SHP77 treated with DMSO at 0.1 percent for 48 hours (cell line): ENCODE measurements around the gene PMM2.
"Not testable (repeated sequence)": the region's sequence is repeated elsewhere in the genome, so short reads cannot be mapped to it uniquely, and the experiment has no call there.

Experiments used
- DNase-seq: peaks from one replicate; lab custom pipeline; 2025; lab: John Stamatoyannopoulos, UW

PMM2 gene

GRCh38 chr16:8782673-8783072 is 15.0 kb upstream of the PMM2 start:
- DNase-seq = no peak

DNA sequence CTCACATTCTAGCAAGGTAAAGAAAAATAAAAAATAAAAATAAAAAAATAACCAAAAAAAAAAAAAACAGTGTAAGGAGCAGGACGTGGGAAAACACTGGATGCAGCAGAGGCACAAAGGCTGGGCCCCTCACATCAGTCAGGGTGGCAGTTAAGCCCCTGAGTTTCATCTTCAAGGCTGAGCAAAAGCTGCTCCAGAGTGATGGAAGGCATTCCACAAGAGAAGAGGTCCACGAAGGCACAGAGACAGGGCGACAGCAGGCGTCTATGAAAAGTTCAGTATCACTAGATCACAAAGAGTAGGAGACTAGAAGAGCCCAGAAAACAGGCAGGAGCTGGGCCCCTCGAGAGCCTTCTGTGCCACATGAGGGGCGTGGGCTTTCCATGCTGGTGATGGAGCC is 12.2 kb upstream of the PMM2 start:
- no peak for DNase-seq

- not testable (repeated sequence) for DNase-seq
Measured at GRCh38 chr16:8786316-8786715, 11.3 kb upstream of the PMM2 start.

DNA sequence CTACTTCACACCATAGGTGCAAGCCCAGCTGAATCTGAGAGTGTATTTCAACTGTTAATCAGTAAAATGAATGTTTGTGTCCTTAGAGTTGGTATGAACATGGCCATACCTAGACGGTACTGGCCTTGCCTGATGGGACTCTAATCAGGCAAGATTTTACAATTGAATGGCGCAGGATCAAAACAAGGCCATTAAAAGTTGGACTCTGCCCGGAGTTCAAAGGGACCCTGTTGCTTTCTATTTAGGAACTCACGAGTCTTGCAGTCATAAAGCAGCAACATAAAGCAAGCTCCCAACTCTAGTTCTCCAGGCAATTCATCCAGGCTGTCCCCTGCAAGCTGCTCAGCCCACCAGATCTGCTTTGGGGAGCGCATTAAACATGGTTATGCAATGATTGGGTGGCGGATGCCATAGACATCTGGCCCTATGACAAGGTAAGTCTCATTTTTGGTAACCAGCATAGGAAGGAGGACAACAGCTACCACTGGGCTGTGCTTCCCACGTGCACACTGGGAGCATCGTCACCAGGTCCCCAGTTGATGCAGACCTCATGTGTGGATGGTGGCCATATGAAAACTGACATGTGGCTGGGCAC is 9.0 kb upstream of the PMM2 start:
- no peak for DNase-seq

GRCh38 chr16:8795091-8795490 is 2.5 kb upstream of the PMM2 start:
- no peak for DNase-seq

DNA sequence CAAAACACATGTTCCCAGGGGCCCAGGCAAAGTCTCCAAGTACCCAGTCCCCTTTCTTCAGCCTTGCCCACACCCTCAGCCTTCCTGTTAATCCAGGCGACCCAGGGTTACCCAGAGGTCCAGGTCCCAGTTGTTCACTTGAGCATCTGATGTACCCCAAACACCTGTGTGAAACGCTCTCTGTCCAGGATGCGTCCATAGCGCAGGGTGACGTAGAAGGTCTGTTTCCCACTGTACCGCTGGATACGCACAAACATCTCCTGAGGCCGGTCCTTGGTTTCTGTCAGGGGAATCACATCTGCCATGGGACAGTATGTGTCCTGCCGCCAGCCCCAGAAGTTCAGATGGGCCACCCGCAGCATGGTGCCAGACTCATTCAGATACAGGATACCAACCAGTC is 1.8 kb upstream of the PMM2 start:
- no peak for DNase-seq

GRCh38 chr16:8796469-8797363 is 923 bp upstream of the PMM2 start:
- no peak for DNase-seq

GRCh38 chr16:8798174-8798527 is 512 bp downstream of the PMM2 start:
- DNase-seq = no peak

GRCh38 chr16:8798535-8799157 is 1.0 kb downstream of the PMM2 start:
- DNase-seq = no peak

- DNase-seq = no peak
Measured at GRCh38 chr16:8801701-8802100, 4.1 kb downstream of the PMM2 start.

GRCh38 chr16:8803733-8804132 is 6.1 kb downstream of the PMM2 start:
- not testable (repeated sequence) for DNase-seq

DNA sequence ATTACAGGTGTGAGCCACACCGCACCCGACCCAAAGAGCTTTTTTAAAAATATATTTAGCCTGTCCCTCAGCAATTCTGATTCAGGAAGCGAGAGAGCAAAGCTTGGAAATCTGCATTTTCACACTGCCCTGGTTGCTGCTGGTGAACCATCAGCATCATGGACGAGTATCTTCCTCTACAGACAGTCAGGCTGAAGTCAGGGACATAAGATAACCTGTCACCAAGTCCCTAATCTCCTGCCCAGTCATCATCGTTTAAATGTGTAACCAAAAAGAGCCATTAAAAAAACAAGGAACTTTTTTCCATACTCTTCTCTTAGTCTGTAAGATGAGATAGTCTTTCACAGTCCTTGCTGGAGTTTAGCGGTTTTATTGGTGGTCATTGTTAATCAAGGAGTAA is 6.7 kb downstream of the PMM2 start:
- no peak for DNase-seq

DNA sequence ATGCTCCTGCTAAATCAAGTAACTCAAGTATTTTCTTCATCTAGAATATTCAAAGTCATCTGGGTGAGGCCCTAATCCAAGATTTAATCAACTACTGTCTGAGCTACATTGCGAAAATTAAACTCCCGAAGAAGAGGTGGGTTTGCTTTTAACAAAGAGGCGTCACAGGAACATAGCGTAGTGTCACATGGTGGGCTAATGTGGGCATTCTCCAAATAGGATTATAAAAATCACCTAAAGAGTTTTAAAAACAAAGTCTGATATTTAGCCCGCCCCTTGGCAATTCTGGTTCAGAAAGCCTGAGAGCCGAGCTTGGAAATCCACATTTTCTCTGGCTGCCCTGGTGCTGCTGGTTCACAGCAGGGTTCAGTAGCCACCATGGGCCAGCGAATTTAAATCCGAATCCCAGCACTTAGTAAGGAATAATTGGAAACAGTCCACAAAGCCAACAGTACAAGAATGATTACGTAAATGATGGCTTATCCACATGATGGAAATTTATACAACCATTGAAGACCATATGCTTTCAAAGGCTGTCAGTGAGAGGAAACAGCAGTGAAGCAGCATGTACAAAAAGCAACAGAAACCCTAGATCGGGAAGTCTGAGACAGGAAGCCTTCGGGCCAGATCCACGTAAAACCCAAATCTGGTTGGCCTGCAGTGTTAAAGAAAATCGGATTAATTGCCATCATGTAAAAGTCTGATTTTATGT is 8.8 kb downstream of the PMM2 start:
- DNase-seq = no peak

DNA sequence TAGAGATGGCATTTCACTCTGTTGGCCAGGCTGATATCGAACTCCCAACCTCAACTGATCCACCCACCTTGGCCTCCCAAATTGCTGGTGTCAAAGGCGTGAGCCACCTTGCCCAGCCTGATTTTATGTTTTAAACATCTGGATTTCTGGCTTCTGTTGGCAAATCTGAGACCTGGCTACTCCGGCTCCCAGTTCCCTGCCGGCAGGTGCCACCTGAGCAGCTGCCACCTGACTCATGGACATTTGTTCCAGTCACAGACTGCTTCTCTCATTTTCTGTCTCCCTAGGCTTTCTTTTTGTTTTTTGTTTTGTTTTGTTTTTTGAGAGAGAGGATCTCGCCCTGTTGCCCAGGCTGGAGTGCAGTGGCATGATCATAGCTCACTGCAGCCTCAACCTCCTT is 9.6 kb downstream of the PMM2 start:
- DNase-seq = no peak

DNA sequence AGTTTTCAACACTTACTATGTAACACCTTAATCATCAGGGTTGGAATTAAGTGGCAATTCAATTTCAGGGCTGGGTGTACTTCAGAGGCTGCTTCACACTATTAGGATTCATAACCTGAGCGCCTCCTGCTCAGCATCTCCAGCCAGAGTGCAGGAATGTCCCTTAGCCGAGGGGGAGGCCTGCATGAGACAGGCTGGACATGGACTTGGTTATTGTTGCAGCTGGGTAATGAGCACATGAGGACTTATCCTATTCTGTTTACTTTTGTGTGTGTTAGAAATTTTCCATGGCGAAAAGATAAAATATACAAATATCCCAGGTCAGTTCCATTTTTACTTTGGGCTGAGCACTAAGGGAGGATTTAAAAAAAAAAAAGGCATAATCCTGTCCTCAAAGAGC is 10.4 kb downstream of the PMM2 start:
- no peak for DNase-seq

DNA sequence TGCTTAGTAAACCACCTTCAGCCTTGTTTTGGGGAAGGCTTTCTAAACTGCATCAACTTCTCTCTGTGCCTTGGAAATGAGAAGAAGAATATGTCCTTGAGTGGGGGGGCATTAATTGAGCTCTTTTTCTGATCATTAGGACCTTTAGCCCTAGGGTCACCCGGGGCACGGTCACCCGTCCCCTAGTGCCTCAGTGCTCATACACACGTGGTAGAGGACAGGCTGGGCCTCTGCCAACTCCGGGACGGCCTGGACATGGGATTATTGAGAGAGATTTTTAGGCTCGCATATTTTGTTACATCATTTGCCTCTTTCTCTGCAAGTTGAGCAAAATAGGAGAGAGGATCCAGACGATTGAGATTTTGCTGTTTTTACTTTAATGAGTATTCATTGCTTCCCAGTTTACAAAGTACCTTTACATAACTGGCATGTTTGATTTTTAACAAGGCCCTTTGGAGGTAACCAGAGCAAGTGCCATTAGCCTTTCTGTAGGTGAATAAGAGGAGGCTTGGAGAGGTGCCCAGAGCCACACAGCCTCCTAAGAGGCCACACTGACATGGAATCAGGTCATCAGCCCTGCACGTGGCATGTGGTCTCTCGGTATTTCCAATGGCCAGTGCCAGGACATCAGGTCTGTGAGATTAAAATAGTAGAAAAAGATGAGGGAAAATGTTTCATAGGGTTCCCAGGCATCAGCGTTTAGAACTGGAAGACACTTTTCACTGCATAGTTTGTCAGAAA is 11.1 kb downstream of the PMM2 start:
- DNase-seq = no peak

DNA sequence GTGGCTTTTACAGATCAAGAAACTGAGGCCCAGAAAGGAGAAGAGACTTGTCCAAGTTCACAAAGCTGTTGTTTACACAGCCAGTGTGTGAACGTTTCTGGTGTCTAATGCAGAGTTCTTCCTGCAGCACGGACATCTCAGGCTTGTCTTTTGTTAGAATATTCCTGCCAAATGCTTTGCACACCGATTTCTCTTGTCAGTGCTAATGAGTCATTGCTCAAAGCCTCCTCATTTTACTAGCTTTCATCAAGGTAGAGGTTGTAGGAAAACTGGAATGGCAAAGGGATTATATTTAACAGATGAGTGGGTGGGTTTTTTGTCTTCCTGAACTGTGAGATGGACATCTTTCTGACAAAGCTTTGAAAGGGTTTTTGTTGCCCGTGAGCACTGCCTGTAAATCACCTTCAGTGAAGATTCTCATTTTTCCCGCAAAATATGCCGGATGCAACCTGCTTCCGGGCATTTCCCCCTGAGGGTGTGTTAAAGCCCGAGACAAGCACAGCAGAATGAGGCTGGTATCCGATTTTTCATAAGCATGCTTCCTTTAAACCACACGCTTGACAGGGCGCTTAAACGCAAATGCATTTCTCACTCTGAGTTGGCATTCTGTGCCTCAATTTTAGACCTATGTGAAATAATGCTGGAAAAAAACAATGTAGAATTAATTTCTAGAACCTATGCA is 14.7 kb downstream of the PMM2 start:
- no peak for DNase-seq

- DNase-seq = no peak
Measured at GRCh38 chr16:8814095-8814806, 16.6 kb downstream of the PMM2 start.

DNA sequence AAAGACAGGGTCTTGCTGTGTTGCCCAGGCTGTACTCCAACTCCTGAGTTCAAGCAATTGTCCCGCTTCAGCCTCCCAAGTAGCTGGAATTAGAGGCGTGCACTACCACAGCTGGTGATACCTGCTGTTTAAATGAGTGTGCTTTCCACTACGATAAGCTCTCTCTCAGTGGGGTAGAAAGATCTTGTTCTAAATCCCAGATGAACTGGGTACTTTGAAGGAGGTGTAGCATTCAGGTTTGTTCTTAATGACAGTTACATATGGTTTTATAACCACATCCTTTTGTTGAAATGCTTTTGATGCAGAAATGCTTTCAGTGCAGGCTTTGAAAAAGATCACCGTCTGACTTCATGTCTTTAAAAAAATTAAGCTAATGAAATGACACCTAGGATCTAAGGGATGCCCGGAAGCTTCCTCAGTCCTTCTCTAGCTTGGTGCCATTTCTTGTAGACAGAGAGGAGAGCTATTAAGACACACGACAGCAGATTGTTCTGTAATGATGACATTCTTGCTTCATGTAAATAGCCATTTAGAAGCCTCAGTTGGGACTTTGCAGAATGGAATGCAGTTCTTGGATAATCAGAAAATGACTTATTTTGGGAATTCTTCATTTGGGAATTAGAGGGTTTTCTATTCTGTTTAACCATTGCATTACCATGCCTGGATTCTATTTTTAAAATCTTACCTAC is 19.5 kb downstream of the PMM2 start:
- DNase-seq = no peak
